HG03039 (cell line): ENCODE data around the gene ALG8.
"Not testable (repeated sequence)": the region's sequence is repeated elsewhere in the genome, so short reads cannot be mapped to it uniquely, and the experiment has no call there.

Experiments used
- ATAC-seq: cut with Tn5 transposase; IDR thresholded peaks from one replicate; pipeline ENCODE4 v1.9.1; 2021; ENCODE audit warnings: mild to moderate bottlenecking, moderate library complexity; ENCODE audit not compliant: unreplicated experiment

Gene ALG8

DNA sequence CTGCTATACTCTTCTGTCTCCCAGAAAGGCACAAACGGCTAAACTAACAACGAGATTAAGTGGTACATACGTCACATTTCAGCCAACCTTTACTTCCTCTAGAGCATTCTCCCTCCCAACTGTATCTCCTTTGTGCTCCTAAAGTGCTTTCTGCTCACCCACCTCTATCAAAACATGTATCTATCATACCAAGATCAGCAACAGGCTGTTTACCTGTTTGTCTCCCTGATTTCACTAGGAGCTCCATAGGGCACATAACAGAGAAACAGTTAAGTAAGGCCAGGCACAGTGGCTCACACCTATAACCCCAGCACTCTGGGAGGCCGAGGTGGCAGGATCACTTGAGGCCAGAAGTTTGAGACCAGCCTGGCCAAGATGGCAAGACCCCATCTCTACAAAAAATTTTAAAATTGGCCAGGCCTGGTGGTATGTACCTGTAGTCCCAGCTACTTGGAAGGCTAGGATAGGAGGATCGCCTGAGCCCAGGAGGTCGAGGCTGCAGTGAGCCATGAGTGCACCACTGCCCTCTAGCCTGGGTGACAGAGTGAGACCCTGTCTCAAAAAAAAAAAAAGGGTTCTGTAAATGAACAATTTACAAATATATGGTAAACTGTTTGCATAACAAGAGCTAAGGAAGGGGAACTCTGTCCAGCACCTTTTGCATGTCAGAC is 62.6 kb downstream of the ALG8 start:
- no peak for ATAC-seq

DNA sequence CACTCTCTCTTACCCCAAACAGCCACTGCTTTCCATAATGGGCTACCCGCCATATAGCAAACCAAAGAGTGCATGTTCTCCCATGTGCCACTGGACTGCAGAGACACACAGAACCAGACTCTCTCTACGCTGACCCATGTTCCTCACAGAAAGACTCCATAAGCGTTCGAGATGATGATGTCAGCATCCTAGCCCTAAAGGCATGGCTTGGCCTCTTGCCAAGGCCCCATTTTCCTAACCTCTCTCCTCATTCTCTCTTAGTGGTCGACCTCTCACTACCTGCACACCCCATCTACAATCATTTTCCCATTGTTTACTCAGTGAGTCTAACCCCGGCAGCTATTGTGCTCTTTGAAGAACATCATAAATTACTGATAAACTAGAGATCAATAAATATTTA is 64.7 kb downstream of the ALG8 start:
- no peak for ATAC-seq

DNA sequence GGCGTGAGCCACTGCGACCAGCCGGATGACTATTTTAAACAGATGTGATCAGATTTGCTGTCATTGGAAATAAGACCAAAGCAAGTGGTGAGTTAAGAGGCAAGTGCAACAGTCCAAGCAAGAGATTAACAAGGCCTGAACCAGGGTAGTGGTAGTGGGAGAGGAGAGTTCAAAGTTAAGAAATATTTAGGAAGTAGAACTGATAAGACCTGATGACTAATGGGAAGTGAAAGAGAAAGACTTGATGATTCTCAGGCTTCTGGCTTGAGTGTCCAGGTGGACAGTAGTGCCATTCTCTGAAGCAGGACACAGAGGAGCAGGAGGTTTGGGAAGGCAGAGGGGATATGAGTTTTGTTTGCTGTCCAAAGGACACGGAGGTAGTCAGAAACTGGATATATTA is 67.0 kb downstream of the ALG8 start:
- ATAC-seq, result no peak

DNA sequence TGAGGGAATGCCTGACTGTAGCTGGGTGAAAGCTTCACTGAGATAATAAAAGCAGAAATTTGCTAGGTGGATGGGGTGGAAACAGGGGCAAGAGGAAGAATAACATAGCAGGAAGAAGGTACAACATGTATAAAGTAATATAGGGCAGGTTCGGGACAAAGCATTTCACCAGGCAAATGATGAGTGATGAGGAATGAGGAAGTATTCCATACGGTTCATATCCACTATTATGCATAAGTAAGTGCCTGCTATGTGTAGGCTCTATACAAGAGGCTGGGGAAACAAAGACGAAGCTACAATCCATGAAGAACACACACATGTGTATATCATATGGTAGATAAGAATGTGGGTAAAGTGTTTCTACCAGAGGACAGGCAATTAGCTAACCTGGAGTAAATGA is 67.7 kb downstream of the ALG8 start:
- ATAC-seq, result no peak

DNA sequence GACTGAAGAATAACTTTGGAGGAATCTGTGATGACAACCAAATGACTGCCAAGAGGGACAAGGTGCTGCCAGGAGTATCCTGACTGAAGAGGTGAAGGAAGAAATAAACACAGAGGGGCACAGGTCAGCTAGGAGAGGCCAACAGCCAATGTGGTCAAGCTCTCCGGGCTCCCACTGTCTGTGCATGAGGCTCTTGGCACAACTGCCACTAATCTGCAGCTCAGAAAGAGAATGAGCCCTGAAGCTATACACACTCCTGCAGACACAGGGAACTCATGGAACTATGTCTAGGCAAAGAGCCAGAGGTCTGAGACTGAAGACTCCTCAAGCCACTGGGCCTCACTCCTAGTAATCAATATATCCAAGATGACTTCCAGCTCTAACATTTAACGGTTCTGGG is 68.8 kb downstream of the ALG8 start:
- ATAC-seq, result no peak

DNA sequence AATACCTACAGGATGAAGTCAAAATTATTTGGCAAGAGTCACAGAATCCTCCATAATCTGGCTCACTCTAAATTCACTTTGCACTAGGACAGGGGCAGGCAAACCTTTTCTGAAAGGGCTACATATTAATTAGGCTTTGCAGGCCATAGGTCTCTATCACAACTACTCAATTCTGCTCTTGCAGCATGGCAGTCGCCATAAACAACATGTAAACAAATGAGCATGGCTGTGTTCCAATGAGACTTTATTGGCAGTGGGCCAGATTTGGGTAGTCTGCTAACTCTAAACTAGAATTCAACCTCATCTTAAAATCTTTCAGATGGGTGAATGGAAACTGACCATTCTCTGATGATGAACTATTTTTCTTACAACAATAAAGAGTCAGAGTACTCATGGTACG is 70.0 kb downstream of the ALG8 start:
- ATAC-seq, result no peak

DNA sequence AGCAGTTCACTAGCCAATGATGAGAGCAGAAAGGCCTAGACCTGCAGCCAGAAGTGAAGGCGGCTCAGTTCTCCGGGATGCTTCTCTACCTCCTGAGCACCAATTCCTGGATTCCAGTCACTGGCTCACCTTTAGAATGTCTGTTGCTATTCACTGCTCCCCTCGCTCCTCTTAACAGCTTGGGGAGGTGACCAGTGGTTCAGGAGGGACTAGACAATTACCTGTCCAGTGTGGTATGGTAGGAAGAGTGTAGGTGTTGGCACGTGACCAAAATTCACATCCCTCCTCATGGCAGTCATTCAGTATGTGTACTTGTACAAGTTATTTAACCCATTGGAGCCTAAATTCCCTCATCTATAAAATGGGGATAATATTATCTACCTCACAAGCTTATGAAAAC is 71.7 kb downstream of the ALG8 start:
- ATAC-seq, result no peak

DNA sequence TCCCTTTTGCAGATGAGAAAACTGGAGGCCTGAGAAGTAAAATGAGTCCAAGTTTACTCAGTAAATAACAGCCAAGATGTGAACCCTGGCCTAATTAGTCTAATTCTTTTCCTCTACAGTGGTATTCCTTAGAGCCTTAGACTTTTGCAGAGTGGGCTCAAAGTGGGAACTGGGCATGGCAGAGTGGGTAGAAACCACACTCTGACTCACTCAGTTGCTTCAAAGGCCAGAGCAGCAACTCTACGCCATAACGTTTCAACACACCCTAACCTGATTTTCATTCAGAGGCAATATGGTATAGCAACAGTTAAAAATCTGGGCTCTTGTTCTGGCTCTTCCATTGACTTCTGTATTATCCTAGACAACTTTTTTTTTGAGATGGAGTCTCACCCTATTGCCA is 73.0 kb downstream of the ALG8 start:
- ATAC-seq, result no peak

DNA sequence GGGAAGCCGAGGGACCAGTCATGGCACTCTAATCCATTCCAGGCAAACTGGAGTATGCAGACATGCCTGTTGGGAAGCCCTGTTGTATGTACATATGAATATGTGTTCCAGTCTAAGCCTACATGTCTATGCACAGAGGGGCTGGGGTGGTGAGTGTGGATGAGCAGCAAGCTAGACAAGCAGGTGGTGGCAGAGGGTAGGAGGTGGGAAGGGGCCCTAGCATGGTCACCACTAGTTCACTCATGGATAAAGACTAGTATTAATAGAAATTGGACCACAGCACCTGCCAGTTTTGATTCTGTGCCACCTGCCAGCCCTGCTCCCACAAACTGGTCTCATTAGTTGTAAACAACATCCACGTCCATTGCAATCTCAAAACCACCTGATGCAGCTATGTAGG is 74.2 kb downstream of the ALG8 start:
- no peak for ATAC-seq

DNA sequence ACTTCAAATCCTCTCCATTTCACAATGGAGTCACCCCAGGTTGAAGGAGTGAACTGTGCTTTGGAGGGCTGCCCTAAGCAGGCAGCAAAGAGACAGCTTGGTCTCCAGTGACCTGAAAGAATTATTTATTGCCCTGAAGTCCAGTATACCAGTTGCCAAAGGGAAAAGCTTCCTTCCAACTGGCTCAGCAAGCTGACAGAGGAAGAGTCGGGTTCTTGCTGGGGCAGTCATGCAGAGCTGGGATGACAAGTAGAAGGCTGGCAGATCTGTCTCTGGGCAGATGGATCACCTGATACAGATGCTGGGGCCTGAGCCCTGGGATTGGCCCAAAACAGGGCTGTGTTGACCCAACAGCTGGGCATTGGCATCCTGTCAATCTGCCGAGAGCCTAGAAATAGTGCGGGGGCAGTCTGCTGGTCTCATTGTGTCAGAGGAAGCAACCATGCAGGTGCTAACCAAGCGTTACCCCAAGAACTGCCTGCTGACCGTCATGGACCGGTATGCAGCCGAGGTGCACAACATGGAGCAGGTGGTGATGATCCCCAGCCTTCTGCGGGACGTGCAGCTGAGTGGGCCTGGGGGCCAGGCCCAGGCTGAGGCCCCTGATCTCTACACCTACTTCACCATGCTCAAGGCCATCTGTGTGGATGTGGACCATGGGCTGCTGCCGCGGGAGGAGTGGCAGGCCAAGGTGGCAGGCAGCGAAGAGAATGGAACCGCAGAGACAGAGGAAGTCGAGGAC is 75.8 kb downstream of the ALG8 start, which contains the start of gene THRSP:
THRSP (plus strand) TSS at position 422 of the 742 bp plus-strand sequence; CDS start at position 443, 21 bp downstream.
- ATAC-seq, result no peak

DNA sequence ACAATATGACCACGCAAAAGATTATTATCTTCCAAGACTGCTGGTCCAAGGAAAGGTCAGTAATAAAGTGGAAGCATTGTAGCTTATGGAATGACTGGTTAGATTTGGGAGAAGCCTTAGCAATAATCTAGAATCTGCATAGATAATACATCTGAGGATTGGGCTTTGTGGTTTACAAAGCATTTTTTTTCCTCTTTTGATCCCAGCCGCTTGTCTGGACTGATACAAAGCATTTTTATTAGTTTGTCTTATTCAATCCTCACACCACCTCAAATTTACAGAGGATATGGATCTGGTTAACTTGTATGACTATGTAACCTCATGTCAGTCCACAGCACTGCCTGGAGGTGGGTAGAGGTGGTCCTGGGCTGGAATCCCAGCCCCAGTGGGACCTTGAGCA is 76.8 kb downstream of the ALG8 start:
- no peak for ATAC-seq

DNA sequence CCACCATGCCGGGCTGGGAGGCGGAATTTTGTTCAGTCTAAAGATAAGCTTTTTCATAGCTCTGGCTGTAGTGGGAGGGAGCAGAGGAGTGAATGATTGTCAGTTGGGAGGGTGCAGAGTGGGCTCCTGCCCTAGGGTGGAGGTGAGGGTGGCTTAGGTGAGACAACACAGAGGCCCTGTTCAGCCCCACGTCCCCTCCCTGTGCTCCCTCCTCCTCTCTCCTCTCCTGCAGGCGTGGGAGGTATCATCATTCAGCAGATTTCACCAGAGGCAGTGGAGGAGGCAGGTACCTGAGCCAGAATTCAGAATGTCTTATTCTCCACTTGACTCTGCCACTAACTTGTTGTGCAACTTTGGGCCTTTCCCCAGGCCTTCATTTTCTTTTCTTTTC is 77.5 kb downstream of the ALG8 start:
- no peak for ATAC-seq

DNA sequence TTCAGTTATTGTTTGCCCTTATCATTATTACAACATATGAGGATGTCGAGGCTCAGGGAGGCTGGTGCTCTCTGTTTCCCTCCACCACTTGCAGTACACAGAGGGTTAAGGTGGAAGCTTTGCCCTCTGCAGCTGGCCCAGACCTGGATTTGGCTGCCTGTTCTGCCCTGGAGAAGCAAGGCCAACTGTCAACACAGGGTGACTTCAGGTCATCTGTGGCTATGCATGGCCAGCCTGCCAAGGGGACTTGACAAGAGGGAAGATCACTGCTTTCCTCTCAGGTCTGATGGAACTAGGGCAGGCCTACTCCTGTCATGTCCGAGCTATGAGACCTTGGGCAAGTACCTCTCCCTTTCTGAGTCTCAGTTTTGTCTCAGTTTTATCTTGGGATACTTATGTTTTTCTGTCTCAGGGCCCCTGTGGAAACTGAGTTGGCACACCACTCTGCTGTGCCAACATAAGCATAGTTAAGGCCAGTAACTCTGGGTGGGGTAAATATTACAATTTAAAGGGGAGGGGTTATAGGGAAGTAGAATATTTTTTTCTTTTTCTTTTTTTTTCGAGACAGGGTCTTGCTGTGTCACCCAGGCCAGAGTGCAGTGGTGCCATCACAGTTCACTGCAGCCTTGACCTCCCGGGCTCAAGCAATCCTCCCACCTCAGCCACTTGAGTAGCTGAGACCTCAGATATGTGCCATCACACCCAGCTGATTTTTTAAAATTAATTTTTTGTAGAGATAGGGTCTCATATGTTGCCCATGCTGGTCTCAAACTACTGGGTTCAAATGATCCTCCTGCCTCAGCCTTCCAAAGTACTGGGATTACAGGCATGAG is 78.1 kb downstream of the ALG8 start:
- no peak for ATAC-seq

DNA sequence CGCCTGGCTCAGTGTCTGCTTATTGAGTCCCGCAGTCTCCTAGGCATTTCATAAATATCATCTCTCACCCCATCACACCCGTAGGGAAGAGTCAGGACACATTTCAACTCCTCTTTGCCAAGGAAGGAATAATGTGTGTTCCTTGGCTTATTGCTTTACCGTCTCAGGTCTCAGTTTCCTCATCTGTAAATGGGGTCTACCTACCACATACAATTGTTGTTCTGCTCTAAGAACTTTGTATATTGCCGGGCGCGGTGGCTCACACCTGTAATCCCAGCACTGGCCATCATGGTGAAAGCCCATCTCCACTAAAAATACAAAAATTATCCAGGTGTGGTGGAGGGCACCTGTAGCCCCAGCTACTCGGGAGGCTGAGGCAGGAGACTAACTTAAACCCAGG is 78.9 kb downstream of the ALG8 start:
- ATAC-seq, result no peak

DNA sequence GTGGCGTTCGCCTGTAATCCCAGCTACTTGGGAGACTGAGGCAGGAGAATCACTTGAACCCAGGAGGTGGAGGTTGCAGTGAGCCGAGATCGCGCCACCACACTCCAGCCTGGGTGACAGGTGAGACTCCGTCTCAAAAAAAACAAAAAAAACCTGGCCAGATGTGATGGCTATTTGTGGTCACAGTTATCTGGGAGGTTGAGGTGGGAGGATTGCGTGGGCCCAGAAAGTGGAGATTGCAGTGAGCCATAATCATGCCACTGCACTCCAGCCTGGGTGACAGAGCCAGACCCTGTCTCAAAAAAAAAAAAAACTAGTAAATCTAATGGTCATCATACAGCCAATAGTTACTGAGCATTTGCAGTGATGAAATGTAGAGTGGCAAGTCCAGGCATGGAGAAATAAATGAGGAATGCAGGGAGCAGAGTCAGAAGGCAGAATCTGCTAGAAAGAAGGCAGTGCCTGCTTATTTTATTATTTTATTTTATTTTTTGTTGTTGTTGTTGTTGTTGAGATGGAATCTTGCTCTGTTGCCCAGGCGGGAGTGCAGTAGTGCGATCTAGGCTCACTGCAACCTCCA is 79.6 kb downstream of the ALG8 start:
- ATAC-seq, result not testable (repeated sequence)

DNA sequence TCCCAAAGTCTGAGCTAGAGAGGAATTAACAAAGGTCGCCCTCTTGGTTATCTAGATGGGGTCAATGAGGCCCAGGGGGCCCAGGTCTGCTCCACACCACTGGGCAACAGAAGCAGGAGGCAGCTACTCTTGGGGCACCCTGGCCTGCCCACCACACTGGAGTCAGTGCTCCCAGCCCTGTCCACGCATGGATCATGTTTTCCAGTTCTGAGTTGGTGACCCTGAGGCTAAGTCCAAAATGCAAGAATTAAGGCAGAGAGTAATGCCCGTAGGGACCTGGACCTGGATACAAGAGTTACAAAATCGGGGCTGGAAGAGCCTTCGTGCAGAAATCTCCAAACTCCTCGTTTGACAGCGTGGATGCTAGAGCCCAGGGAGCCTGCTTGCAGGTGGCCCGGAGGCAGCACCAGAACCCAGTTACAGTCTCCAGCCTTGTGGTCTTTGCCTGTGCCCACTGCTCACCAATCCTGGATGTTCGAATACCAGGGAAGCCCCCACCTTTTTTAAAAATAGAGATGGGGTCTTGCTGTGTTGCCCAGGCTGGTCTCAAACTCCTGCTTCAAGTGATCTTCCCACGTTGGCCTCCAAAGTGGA is 81.9 kb downstream of the ALG8 start:
- ATAC-seq, result no peak

DNA sequence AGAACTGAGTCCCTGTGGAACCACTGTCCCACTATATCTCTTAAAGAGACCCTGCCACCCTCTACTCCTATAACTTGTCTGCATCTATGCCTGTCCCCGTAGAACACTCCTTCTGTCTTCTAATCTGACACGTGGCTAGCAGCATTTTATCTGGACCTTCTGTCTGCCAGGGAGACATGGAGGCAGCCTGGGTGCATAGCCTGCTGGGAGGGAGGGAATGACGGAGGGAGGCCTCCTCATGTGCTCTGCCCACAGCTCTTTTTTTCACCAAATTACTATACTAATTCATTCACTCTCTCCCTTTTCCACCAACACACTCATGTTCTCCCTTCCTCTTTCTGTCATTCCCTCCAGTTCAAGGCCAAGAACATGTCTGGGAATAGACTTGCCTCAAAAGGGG is 83.3 kb downstream of the ALG8 start:
- ATAC-seq, result no peak

DNA sequence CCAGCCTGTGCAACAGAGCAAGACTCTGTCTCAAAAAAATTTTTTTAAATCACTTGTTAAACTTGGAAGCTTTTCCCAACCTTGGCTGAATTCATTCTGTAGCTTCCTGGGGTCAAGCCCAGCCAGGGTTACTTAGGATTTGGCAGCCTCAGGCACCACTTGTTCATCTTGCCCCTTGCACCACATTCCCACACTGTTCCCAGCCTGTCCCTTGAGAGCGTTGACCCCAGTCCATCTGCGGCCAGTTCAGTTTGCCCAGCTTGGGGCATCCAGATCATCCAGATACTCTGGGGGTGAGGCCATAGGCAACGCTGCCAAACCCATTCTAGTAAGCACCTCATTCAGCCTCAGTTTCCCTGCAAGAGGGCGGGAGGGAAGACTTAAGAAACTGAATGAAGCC is 84.5 kb downstream of the ALG8 start:
- no peak for ATAC-seq

DNA sequence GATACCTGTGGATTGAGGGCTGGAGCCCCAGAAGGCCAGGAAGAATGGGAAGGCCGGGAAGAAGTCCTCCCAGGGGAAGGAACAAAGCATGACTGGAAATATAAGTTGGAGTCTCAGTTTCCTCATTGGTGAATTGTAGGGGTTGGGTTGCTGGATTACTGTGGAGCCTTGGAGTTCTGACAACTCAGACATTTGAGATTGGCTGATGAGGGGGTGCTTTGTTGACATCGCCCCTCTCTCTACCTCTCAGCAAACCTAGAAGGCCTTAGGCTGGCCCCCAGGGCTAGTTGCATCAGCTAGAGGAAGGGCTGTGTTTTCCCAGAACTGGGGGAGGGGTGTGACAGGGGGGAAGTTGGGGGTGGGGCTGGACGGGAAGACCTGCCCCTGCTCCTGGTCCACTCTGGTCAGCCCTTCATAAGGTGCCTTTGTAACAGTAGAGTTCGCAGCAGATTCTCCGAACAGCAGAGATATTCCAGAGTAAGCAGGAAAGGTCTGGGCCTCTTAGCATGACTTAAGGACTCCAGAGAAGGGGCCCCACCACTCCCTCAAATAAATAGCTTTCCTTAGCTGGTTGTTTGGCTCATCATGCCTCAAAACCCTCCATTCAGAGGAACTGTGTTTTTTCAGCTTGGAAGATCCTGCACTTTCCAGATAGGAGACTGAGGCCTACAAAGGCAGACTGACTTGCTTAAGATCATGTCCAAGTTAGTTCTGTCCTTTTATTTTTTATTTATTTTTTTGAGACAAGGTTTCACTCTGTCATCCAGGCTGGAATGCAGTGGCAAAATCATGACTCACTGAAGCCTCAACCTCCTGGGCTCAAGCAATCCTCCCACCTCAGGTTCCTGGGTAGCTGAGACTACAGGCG is 88.2 kb downstream of the ALG8 start:
- ATAC-seq, result no peak
